GM18870 (cell line): ENCODE data around the gene ZFP62.
"Not testable (repeated sequence)": the region's sequence is repeated elsewhere in the genome, so short reads cannot be mapped to it uniquely, and the experiment has no call there.

Experiments
- ATAC-seq: cut with Tn5 transposase; IDR thresholded peaks from one replicate; pipeline ENCODE4 v1.9.1; 2021; ENCODE audit warnings: moderate library complexity; ENCODE audit not compliant: unreplicated experiment

Gene ZFP62

GRCh38 chr5:180831139-180832093, 29.7 kb downstream of the ZFP62 start:
- ATAC-seq: peak; percentile 60

DNA sequence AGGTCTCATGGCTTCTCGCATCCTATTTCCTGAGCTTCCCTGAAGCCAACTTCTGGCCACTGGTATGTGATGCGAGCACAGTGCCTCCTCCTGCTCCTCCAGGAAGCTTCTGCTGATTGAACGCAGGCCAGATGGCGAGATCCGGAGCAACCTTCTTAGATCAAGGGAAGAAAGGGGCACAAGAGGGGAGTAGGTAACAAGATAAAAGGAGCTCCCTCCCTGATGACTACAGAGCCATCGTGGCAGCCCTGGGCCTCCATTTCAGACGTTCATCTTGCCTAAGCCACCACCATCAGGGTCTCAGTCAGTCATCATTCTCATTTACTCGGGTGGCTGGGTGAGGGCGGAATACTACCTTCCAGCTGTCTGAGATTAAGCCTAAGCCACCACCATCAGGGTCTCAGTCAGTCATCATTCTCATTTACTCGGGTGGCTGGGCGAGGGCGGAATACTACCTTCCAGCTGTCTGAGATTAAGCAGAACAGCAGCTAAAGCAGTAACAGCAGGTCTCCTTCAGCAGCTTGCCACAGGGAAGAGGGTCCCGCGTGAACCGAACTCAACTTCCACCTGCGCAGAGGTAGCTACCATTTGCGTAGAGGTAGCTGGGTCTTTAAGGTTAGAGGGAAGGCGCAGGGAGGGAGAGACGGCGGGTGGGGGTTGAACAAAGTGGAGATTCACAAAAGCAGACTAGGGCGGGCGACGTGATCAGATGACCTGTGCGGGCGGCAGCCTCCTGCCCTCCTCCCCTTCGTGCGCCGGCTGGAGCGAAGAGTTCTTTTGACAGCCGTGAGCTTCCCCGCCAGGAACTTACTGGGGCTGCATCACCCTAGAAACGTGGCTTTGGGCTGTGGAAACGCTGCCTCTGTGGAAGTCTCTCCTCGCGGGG, 30.6 kb downstream of the ZFP62 start:
- ATAC-seq: peak; percentile 22

- no peak for ATAC-seq
Observed at GRCh38 chr5:180829726-180830125, 31.4 kb downstream of the ZFP62 start.

- not testable (repeated sequence) for ATAC-seq
Observed at GRCh38 chr5:180828756-180829531, 32.1 kb downstream of the ZFP62 start.

GRCh38 chr5:180827374-180827773, 33.7 kb downstream of the ZFP62 start:
- not testable (repeated sequence) for ATAC-seq

DNA sequence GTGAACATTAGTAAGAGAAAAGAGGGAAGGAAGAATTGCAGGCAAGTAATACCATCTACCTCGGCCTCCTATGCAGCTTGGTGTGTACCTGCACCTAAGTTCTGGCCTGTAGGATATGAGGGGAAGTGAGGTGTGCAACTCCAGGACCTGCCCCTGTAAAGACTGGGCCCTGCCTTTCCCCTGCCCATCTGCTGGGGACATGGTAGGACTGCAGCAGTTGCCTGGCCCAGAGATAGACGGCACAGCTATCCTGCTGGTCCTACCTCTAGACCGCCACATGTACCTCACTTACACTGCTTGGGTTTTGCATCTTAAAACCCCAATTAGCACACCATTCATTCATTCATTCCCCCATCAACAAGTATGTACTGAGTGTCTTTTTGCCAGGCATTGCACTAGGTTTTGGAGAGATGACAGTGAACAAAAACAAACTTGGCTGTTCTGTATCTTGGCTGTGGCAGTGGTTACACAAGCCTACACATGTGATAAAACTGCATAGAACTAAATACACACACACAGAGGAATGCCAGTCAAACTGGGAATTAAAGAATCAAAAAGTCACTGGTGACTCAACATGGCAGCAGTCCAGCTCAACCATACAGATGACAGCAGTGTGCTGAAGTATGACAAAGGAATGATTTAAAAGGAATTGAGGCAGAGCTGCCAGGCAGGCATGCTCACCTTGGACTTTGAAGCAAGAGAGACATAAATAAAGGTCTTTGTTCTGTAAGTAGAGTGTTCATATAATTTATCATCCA, 35.1 kb downstream of the ZFP62 start:
- no peak for ATAC-seq

GRCh38 chr5:180824630-180825476, 36.2 kb downstream of the ZFP62 start:
- no peak for ATAC-seq

GRCh38 chr5:180823940-180824629, 37.0 kb downstream of the ZFP62 start:
- no peak for ATAC-seq

DNA sequence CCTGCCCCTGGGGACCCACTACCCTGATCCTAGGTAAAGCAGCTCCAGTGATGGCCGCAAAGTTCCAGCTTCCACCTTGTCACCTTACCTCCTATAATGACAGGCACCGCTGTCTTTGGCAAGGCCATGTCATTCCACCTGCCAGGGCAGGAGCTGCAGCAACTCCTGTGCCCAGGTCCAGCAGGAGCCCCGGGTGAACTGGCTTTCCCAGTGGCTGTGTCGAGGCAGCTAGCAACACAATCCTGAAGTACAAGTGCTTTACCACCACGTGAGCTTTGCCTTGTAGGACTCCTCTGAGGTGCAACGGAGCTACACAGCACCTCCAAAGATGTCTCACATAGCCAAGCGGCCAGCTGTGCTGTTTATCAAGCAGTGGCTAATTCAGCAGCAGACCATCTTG, 37.7 kb downstream of the ZFP62 start:
- no peak for ATAC-seq

DNA sequence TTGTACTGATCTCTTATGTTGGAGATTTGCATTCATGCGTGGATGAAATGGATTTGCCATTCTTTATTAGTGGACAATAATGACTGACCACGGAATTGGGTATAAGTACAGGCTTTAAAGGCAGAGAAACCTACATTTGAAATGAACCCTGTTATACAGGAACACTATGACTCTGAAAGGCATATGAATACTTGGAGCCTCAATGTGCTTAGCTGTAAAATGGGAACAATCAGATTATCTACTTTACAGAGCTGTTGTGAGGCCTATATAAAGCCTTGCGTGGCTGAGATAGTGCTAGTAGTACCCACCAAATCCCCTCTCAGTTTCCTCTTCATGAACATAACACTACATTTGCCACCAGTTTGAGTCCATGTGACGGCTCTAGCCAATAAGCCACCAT, 39.5 kb downstream of the ZFP62 start:
- ATAC-seq: no peak

DNA sequence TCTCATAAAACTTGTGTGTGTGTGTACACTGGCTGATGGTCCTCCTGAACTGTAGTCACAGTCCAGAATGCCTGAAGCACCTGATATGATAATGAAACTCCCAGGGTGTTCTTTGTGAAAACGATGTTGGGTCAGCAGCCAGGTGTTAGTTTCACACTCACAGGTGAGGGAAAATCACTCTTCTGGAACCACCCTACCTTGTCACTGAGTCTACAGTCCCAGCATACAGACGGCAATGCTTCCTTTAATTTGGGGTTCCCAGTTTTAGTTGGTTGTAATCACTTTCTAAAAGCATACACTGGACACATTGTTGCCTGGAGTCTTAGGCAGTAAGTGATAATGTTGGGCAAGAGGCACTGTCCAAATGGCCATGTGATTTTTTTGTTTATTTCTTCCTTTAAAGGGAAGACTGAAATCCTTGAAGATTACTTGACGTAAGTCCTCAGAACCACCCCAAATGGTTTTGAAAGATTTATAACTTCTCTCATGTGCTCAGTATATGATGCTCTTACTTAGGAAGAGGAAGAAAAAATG, 40.2 kb downstream of the ZFP62 start:
- peak; percentile 60 for ATAC-seq

DNA sequence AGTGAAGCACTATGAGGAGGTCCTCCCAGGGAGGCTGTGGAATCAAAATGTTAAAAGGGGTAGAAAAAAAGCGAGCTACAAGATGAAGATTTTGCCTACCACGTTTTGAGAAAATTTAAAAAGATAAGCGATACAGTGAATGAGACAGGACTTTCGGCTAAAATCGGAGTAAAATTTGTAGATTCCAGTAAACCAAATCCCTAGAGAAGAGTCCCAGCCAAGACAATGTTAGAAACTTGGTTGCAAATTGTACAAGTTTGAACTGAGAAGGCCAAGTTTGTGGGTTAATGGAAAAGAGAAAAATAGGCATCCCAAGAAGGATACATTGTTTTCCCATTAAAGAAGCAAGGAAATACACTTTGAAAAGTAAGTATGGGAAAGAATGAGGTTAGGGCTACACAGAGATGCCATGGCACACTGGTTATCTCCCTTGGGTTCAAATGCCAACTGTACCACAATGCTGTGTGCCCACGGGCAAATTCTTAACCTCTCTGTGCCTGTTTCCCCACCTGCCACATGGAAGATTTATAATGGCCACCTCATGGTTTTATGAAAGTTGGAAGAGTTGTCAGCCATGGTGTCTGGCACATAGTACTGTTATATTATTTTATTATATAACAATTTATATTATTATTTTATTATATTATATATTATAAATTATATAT, 42.3 kb downstream of the ZFP62 start:
- no peak for ATAC-seq

DNA sequence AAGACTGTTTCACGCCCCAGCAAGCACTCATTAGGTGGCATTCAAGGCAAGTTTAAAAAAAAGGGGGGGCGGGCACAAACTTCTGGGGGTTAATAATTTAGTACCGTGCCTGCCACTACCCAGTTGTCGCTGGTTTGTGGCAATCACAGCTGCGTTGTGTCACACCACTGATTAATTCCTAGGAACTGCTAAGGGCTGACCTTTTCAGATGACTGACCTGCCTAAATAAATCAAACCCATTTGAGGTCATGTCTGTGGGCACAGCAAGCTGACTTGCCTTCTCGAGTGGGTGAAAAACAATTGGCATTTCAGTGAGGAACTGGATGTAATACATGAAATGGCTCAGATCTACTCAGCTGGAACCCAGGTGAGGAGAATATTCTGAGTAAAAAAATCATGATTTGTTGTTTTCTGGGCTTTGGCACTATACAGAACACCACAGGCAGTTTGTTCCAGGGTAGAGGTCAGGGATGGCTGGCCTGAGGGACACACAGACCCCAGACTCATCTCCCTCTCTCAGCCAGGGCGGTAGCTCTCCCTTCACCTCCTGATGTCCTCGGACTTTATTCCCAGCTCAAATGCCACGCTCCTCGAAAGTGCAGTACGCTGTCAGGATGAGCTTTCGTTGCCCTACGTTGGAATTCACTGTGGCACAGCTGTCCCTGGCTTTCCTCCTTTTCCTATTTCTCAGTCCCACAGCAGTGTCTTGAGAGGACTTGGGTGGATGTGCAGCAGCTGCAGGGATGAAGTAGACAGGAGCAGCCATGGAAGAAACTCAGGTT, 43.0 kb downstream of the ZFP62 start:
- ATAC-seq: no peak

GRCh38 chr5:180816608-180817534, 44.2 kb downstream of the ZFP62 start:
- ATAC-seq: no peak

GRCh38 chr5:180815293-180815917, 45.7 kb downstream of the ZFP62 start:
- ATAC-seq: no peak

DNA sequence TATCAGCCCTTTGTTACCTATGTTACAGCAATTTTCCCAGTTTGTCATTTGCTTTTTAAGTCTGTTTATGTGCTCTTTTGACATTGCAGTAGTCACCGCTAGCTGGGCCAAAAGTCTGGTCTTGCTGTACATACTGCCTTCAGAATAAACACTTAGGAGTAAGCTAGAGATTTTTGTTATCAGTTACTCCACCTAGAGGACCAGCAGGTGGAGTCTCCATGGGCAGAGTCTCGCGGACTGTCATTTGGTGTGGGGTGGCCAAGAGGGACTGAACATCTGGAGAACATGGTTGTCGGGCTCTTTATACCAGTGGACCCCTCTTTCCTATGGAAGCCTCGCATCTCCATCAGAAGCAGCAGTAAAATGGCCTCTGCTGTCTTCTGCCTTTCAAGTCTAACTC, 47.7 kb downstream of the ZFP62 start:
- ATAC-seq: no peak
